HepG2 (cell line): ENCODE results near the gene TMEM8B. TPM values are rescaled to one million over a fixed set of nuclear protein-coding genes. Genes with fewer than 3 reads are reported as not detected.

Experiments
- ATF4 ChIP-seq, 2 experiments: fragments of 450-650 bp in 1 of 2; sonication (generic) in 1 of 2; formaldehyde crosslinking; IDR thresholded peaks; 2 replicates each; pipeline versions ENCODE4 v1.5.0 to v1.8.0; 2020 to 2022; ENCODE audit warnings: mild to moderate bottlenecking in 1 of 2, missing genetic modification reagents in 1 of 2
- BHLHE40 ChIP-seq: IDR thresholded peaks from 2 replicates; pipeline ENCODE4 v1.6.1; 2011; ENCODE audit warnings: low read length, improper control_type of control experiment
- BRCA1 ChIP-seq: sonication (generic); formaldehyde crosslinking; IDR thresholded peaks from 2 replicates; pipeline ENCODE4 v1.4.0; 2020; ENCODE audit warnings: missing genetic modification reagents
- ESRRA ChIP-seq: sonication (generic); formaldehyde crosslinking; IDR thresholded peaks from 2 replicates; pipeline ENCODE4 v1.5.1; 2020; ENCODE audit warnings: mild to moderate bottlenecking, low read depth, missing genetic modification reagents
- HOXD1 ChIP-seq: sonication (generic); formaldehyde crosslinking; IDR thresholded peaks from 2 replicates; pipeline ENCODE4 v1.5.0; 2020; ENCODE audit warnings: missing genetic modification reagents
- MYPOP ChIP-seq: sonication (generic); formaldehyde crosslinking; IDR thresholded peaks from 2 replicates; pipeline ENCODE4 v1.8.1; 2023; ENCODE audit warnings: mild to moderate bottlenecking, moderate library complexity, missing genetic modification reagents
- TCF7L2 ChIP-seq: IDR thresholded peaks from 2 replicates; pipeline ENCODE4 v1.6.1; 2011; ENCODE audit warnings: mild to moderate bottlenecking, low read depth, low read length, moderate library complexity
- YEATS2 ChIP-seq: sonication (generic); formaldehyde crosslinking; IDR thresholded peaks from 2 replicates; pipeline ENCODE4 v1.4.0; 2020; ENCODE audit warnings: missing genetic modification reagents, borderline replicate concordance
- ZFP36 ChIP-seq: fragments of 150-350 bp; IDR thresholded peaks from 2 replicates; pipeline ENCODE4 v1.6.1; 2018; ENCODE audit warnings: borderline replicate concordance, low read length, low read depth; ENCODE audit not compliant: partially characterized antibody
- ZNF253 ChIP-seq: sonication (generic); formaldehyde crosslinking; IDR thresholded peaks from 2 replicates; pipeline ENCODE4 v1.8.0; 2022; ENCODE audit warnings: mild to moderate bottlenecking, missing genetic modification reagents, borderline replicate concordance
- ZNF329 ChIP-seq: sonication (generic); formaldehyde crosslinking; IDR thresholded peaks from 2 replicates; pipeline ENCODE4 v1.9.0; 2021; ENCODE audit warnings: low read depth, mild to moderate bottlenecking, missing genetic modification reagents
- ZNF431 ChIP-seq: sonication (generic); formaldehyde crosslinking; IDR thresholded peaks from 2 replicates; pipeline ENCODE4 v1.9.0; 2022; ENCODE audit warnings: missing genetic modification reagents, low read depth, mild to moderate bottlenecking, borderline replicate concordance
- ZNF510 ChIP-seq: sonication (generic); formaldehyde crosslinking; IDR thresholded peaks from 2 replicates; pipeline ENCODE4 v1.4.0; 2020; ENCODE audit warnings: low read depth, mild to moderate bottlenecking, missing genetic modification reagents
- ZNF552 ChIP-seq: sonication (generic); formaldehyde crosslinking; IDR thresholded peaks from 2 replicates; pipeline ENCODE4 v1.9.0; 2022; ENCODE audit warnings: missing genetic modification reagents, mild to moderate bottlenecking, borderline replicate concordance
- ZNF564 ChIP-seq: sonication (generic); formaldehyde crosslinking; IDR thresholded peaks from 2 replicates; pipeline ENCODE4 v1.8.1; 2023; ENCODE audit warnings: mild to moderate bottlenecking, missing genetic modification reagents
- ZNF710 ChIP-seq: sonication (generic); formaldehyde crosslinking; IDR thresholded peaks from 2 replicates; pipeline ENCODE4 v1.5.0; 2020; ENCODE audit warnings: mild to moderate bottlenecking, missing genetic modification reagents, borderline replicate concordance
- ZNF780A ChIP-seq: sonication (generic); formaldehyde crosslinking; IDR thresholded peaks from 2 replicates; pipeline ENCODE4 v1.8.0; 2022; ENCODE audit warnings: mild to moderate bottlenecking, missing genetic modification reagents, moderate library complexity
- ZNF782 ChIP-seq: sonication (generic); formaldehyde crosslinking; IDR thresholded peaks from 2 replicates; pipeline ENCODE4 v1.4.0; 2020; ENCODE audit warnings: missing genetic modification reagents, mild to moderate bottlenecking, borderline replicate concordance
- ZSCAN31 ChIP-seq: sonication (generic); formaldehyde crosslinking; IDR thresholded peaks from 2 replicates; pipeline ENCODE4 v1.5.0; 2020; ENCODE audit warnings: low read depth, mild to moderate bottlenecking, missing genetic modification reagents
- ZXDC ChIP-seq: sonication (generic); formaldehyde crosslinking; IDR thresholded peaks from 2 replicates; pipeline ENCODE4 v1.5.0; 2020; ENCODE audit warnings: mild to moderate bottlenecking, missing genetic modification reagents
- polyA plus RNA-seq, 8 experiments: library from polyadenylated mRNA; depleted of rRNA in 3 of 8; stranded (reverse) in 7 of 8; unstranded in 1 of 8; fragments of >200 nt; fragmentation: Illumina TruSeq in 4 of 8; extraction: Trizol in 4 of 8; gene quantifications; 2 replicates each; pipeline versions ENCODE4 v1.2.1 to v1.2.3, GENCODE V29; 2011 to 2016; ENCODE audit warnings: low read depth in 4 of 8, missing spikeins in 1 of 8, mixed read lengths in 1 of 8; ENCODE audit not compliant: insufficient read depth in 1 of 8
- total RNA-seq, 5 experiments: library from RNA; depleted of rRNA; stranded (reverse); fragments of >200 nt; fragmentation: Illumina TruSeq; extraction: Trizol; gene quantifications; 2 replicates each; pipeline ENCODE4 v1.2.3, GENCODE V29; 2016; ENCODE audit warnings: low read depth in 1 of 5

TMEM8B gene
- total and polyA plus RNA-seq, 2 of the 13 experiments (the other 11 are each of a cell fraction or from before 2014, with no cell fraction given), result 2.1 to 2.7 TPM

- no peak for TF ChIP-seq ZFP36
- TF ChIP-seq ZNF431 (CRISPR knock-in tag), result no peak
- TF ChIP-seq BHLHE40, result no peak
- TF ChIP-seq ZNF510, result no peak
- no peak for TF ChIP-seq HOXD1 (CRISPR knock-in tag)
- no peak for TF ChIP-seq TCF7L2
- TF ChIP-seq ZNF710 (CRISPR knock-in tag), result no peak
- TF ChIP-seq ZNF564, result no peak
- TF ChIP-seq ZSCAN31 (CRISPR knock-in tag), result no peak
- TF ChIP-seq ZNF780A (CRISPR knock-in tag), result no peak
- peak; percentile 13; the same call in 1 of the 2 replicates for TF ChIP-seq YEATS2 (CRISPR knock-in tag)
- TF ChIP-seq MYPOP (CRISPR knock-in tag), result 0 out of 2 replicates have a peak, but pooled peaks have one; percentile 45
- TF ChIP-seq ATF4 (CRISPR knock-in tag; IDR thresholded peaks at IDR 0.05), result no peak
- 0 out of 2 replicates have a peak, but pooled peaks have one; percentile 49 for TF ChIP-seq ZNF329 (CRISPR knock-in tag)
- TF ChIP-seq ZNF253, result no peak
- TF ChIP-seq ESRRA (CRISPR knock-in tag), result no peak
- TF ChIP-seq ZXDC (CRISPR knock-in tag), result 0 out of 2 replicates have a peak, but pooled peaks have one; percentile 33
- no peak for TF ChIP-seq ZNF782 (CRISPR knock-in tag)
- TF ChIP-seq ZNF552, result peak; percentile 69; the same call in 1 of the 2 replicates
- 0 out of 2 replicates have a peak, but pooled peaks have one; percentile 54 for TF ChIP-seq BRCA1 (CRISPR knock-in tag)
Observed at GRCh38 chr9:35814841-35815543, 14.0 kb upstream of the TMEM8B start, which contains the start of gene HINT2 (continued).
